ENCODE results near the gene CLIC6.

The CLIC6 gene

GRCh38 chr21:34636961-34637360 lies 31.8 kb upstream of the CLIC6 start:
- DNase-seq (ENCODE audit: low spot score) (no peak), ATAC-seq (ENCODE audit: low read depth) (no peak)
- H3K36me3 ChIP-seq (ENCODE audit: low read depth): no peaks in the 10 kb centered on the region
- H3K4me1 ChIP-seq (ENCODE audit: insufficient read depth, poor library complexity, severe bottlenecking): no peaks in the 10 kb centered on the region
- no peaks in the 10 kb centered on the region for H3K27me3 ChIP-seq (ENCODE audit: insufficient read depth, poor library complexity, severe bottlenecking)
- no peak for TF ChIP-seq CTCF (IDR thresholded peaks at IDR 0.05; ENCODE audit: poor library complexity, severe bottlenecking)
- H3K9me3 ChIP-seq (ENCODE audit: severe bottlenecking): no peaks in the 10 kb centered on the region
- no peak overlapping the region for H3K27ac ChIP-seq (ENCODE audit: poor library complexity, severe bottlenecking)
- no peak overlapping the region for H3K4me3 ChIP-seq (ENCODE audit: severe bottlenecking)

- TF ChIP-seq CTCF (IDR thresholded peaks at IDR 0.05; ENCODE audit: poor library complexity, severe bottlenecking): no peak
- no peak for ATAC-seq (ENCODE audit: low read depth)
- H3K4me3 ChIP-seq (ENCODE audit: severe bottlenecking): no peak overlapping the region
Measured at GRCh38 chr21:34639250-34639649, 29.5 kb upstream of the CLIC6 start.

GRCh38 chr21:34639882-34640788 lies 28.7 kb upstream of the CLIC6 start:
- no peak for ATAC-seq (ENCODE audit: low read depth)
- no peak overlapping the region for H3K27ac ChIP-seq (ENCODE audit: poor library complexity, severe bottlenecking)
- no peak for DNase-seq (ENCODE audit: low spot score)
- H3K36me3 ChIP-seq (ENCODE audit: low read depth): no peaks in the 10 kb centered on the region
- no peak for TF ChIP-seq CTCF (IDR thresholded peaks at IDR 0.05; ENCODE audit: poor library complexity, severe bottlenecking)
- H3K9me3 ChIP-seq (ENCODE audit: severe bottlenecking): no peaks in the 10 kb centered on the region
- H3K4me1 ChIP-seq (ENCODE audit: insufficient read depth, poor library complexity, severe bottlenecking): no peaks in the 10 kb centered on the region
- no peaks in the 10 kb centered on the region for H3K27me3 ChIP-seq (ENCODE audit: insufficient read depth, poor library complexity, severe bottlenecking)
- H3K4me3 ChIP-seq (ENCODE audit: severe bottlenecking): no peak overlapping the region

More at GRCh38 chr21:34639250-34639649, 29.5 kb upstream of the CLIC6 start:
- Histone ChIP-seq H3K27ac (ENCODE audit: poor library complexity, severe bottlenecking) (no peak overlapping the region), H3K4me1 (ENCODE audit: insufficient read depth, poor library complexity, severe bottlenecking) (no peaks in the 10 kb centered on the region), H3K36me3 (ENCODE audit: low read depth) (no peaks in the 10 kb centered on the region), H3K9me3 (ENCODE audit: severe bottlenecking) (no peaks in the 10 kb centered on the region), H3K27me3 (ENCODE audit: insufficient read depth, poor library complexity, severe bottlenecking) (no peaks in the 10 kb centered on the region)
- no peak for DNase-seq (ENCODE audit: low spot score)

GRCh38 chr21:34640858-34641257 lies 27.9 kb upstream of the CLIC6 start:
- Histone ChIP-seq H3K36me3 (ENCODE audit: low read depth) (no peaks in the 10 kb centered on the region), H3K4me3 (ENCODE audit: severe bottlenecking) (no peak overlapping the region), H3K4me1 (ENCODE audit: insufficient read depth, poor library complexity, severe bottlenecking) (no peaks in the 10 kb centered on the region), H3K27ac (ENCODE audit: poor library complexity, severe bottlenecking) (no peak overlapping the region), H3K9me3 (ENCODE audit: severe bottlenecking) (no peaks in the 10 kb centered on the region), H3K27me3 (ENCODE audit: insufficient read depth, poor library complexity, severe bottlenecking) (no peaks in the 10 kb centered on the region)
- ATAC-seq (ENCODE audit: low read depth) (peak; percentile 65; the same call in 2 of the 3 replicates), DNase-seq (ENCODE audit: low spot score) (no peak)
- TF ChIP-seq CTCF (IDR thresholded peaks at IDR 0.05; ENCODE audit: poor library complexity, severe bottlenecking): no peak

All from RWPE2 (cell line).